GM12874 (cell line): ENCODE results near the gene ESR2.
A peak's percentile ranks its signal among the peaks of the same experiment; 100 is the strongest.

Experiments used
- CTCF ChIP-seq: IDR thresholded peaks from 2 replicates; pipeline ENCODE4 v1.5.1; 2011; ENCODE audit warnings: low read depth, mild to moderate bottlenecking, control low read depth, low read length, moderate library complexity; ENCODE audit not compliant: insufficient read depth

Gene ESR2

GRCh38 chr14:64324461-64324860 is 30.3 kb upstream of the ESR2 start:
- TF ChIP-seq CTCF: no peak

DNA sequence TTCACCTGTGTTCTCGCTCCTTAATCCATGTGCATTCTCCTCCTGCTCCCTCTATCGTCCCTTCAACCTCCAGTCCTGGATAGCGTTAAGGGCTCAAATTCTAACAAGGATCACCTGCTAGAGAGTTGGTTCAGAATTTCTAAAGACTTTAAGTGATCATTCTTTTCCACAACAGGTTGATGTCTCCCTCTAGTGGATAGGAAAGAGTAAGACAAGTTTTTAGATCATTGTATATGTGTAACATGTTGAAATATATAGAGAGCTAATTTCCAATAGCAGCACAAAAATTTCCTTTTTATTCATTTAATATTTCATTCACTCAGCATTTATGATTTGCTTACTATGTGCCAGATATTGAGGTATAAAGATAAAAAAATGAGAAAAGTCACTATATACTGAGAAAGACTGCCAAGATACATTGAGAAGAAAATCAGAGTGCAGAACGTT is 9.3 kb upstream of the ESR2 start:
- peak; percentile 46; the same call in 1 of the 2 replicates for TF ChIP-seq CTCF

GRCh38 chr14:64298773-64299172 is 4.6 kb upstream of the ESR2 start:
- TF ChIP-seq CTCF: no peak

GRCh38 chr14:64296561-64296960 is 2.4 kb upstream of the ESR2 start:
- no peak for TF ChIP-seq CTCF

- TF ChIP-seq CTCF: peak; percentile 97
These were observed 672 bp upstream of the ESR2 start for GRCh38 chr14:64294672-64295413.

- no peak for TF ChIP-seq CTCF
These were observed 2.0 kb downstream of the ESR2 start for GRCh38 chr14:64292197-64292596.

DNA sequence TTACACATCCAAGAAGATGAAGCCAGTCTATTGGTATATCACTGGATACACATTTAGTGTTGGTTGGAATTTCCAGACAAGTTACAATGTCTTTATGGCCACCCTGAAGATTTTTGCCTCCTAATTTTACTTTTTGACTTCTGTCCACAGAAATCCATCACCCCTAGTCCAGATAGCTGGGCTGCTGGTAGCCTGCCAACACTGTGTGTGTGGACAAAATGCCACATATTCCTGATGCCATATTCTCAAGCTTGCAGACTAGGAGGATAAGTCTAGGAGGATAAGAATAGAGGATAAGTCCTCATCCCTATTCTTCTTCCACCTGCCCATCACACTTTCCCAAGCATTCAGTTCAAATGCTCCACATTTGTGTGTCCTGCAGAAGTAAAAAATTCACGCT is 4.6 kb downstream of the ESR2 start:
- no peak for TF ChIP-seq CTCF
